Hematopoietic multipotent progenitor cell treated with erythropoietin and hydrocortisone succinate and interleukin-3 and kit ligand, for 4 days (in vitro differentiated cells): ENCODE results near the gene SERPINE2.

Experiments used
- DNase-seq: peaks from one replicate; pipeline ENCODE4 v3.0.0-alpha.2; 2015

SERPINE2 gene

DNA sequence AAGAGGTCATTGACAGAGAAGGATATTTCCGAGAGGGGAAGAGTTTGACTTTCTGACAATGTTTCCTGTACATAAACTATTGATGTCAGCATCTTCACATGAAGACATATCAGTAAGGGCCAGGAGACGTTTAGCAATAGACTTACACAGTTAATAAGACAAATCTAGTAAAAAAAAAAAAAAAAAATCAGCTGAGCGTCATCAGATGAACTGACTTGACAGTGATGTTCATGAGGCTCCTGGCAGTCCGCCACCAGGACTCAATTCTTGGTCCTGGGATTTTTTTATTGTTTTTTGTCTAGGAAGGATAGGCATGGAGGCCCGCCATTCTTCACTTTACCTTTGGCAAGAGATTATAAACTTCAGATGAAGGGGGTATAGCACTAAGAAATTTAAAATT lies 67.4 kb downstream of the SERPINE2 start:
- DNase-seq: no peak

DNA sequence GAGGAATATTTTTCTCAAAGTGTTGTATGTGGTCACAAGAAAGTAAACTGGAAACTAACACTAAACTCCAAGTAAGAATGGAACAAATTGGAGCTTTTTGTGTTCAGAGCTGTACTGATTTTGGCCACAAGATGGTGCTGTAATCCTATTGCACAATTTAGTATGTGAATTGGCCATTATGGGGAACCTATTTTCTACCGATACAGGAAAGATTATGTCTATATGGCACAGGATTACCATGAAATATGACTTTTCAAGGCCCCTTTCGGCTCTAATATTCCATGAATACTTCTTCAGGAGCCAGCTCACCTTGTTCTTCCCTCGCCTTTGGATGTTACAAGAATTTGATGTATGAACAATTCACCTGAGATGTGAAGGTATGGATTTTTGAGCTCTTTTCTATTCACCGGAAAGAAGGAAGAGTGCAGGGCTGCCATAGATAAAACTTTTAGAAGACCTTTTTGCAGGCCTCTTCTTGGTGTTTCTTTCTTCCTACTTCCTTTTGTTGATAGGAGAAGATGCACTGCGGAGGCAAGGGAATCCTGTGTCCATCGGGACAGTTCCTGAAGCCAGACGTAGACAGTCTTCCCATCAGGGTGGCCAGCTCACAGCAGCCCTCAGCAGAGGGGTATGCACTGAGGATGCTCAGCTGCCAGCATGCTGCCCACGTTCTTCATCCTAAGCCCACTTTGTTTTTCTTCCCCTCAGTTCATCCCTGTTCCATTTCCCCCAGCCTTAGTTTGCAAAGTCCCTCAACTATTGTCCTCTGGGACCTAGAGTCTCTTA lies 68.5 kb downstream of the SERPINE2 start:
- DNase-seq: peak; percentile 82

GRCh38 chr2:223969856-223970255 lies 69.2 kb downstream of the SERPINE2 start:
- DNase-seq: no peak

- DNase-seq: no peak
Observed at GRCh38 chr2:223969315-223969714, 69.8 kb downstream of the SERPINE2 start.

DNA sequence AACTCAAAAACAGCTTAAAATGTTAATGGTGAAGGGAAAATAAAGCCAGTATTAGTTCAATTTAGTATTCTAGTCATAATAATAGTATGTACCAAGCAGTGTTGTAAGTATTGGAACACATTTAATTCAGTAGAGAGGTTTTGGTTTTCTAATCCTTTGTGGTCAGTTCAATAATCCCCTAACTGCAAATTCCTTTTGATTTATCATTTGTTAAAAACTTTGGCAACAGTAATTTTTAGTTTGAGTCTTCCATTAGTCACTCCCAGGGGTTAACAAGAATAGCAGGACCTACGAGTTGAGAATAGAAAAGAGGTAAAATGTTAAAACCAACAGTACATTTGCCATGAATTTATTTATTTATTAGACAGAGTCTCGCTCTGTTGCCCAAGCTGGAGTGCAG lies 71.1 kb downstream of the SERPINE2 start:
- no peak for DNase-seq

GRCh38 chr2:223959688-223960087 lies 79.4 kb downstream of the SERPINE2 start:
- peak; percentile 38 for DNase-seq

- DNase-seq: peak; percentile 98
Observed at GRCh38 chr2:223957092-223957851, 81.8 kb downstream of the SERPINE2 start, which contains the start of gene MRPL44. TSS of gene MRPL44 (plus strand) at chr2:223957463. CDS start at chr2:223957473, 10 bp downstream.

- no peak for DNase-seq
Observed at GRCh38 chr2:223956300-223956699, 82.8 kb downstream of the SERPINE2 start.

GRCh38 chr2:223954401-223954800 lies 84.7 kb downstream of the SERPINE2 start:
- DNase-seq: no peak

DNA sequence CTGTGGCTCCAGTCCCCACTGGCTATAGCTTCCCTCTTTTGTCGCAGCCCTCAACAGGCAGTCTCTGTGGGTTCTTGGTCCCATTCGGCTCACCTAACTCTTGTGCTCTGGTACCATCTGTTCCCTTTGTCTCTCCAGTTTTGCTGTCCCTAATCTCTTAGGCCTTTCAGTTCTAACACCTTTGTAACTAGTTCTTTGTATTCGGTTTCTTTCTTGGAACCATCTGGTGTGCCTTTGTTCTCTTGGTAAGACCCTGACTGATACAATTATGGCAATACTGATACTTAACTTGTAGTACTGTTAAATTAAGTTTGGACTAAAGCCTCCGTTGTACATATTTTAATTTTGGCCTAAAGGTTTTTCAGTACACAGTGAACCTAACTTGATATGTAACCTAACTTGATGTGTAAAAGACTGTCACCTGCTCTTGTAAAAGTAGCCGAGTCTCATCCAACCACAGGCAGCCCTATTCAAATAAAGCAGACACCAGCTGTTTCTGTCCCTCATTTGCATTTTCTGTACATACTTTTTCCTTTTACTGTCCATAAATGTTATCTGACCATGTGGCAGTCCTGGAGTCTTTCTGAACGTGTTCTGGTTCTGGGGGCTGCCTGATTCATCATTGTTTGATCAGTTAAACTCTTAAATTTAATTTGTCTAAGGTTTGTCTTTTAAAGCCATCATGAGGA lies 86.7 kb downstream of the SERPINE2 start:
- DNase-seq: no peak

DNA sequence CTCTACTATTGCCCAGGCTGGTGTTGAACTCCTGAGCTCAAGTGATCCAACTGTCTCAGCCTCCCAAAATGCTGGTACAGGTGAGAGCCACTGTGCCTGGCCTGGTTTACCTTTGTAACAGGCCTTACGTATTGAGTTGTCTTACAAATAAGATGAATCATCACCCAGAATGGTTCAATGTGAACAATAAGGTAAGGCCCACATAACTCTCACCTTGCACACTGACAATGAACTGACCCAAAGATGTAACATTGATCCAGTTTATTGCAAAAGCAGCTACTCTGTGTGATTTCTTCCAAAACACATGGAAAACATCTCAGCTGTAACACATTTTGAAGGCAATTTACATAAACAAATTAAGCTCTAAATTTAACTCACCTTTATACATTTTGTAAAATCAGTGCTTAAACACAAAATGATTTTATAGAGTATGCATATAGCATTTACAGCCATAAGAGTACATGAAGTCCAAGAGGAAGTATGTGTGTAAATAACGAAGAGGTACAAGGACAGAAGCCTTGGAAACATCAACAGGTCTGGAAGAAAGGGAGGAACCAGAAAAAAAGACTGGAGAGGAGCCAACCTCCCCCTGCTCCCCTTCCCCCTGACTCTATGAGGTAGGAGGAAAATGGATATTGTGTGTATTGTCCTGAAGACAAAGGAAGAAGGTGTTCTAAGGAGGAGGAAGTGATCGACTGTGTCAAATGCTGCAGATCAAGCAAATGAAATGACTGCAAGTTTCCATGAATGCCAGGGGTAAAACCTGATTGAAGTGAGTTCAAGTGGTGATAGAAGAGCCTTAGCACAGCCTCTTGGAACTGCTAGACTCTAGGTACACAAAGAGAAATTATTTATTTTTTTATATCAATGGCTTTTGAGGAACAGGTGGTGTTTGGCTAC lies 88.4 kb downstream of the SERPINE2 start:
- no peak for DNase-seq

DNA sequence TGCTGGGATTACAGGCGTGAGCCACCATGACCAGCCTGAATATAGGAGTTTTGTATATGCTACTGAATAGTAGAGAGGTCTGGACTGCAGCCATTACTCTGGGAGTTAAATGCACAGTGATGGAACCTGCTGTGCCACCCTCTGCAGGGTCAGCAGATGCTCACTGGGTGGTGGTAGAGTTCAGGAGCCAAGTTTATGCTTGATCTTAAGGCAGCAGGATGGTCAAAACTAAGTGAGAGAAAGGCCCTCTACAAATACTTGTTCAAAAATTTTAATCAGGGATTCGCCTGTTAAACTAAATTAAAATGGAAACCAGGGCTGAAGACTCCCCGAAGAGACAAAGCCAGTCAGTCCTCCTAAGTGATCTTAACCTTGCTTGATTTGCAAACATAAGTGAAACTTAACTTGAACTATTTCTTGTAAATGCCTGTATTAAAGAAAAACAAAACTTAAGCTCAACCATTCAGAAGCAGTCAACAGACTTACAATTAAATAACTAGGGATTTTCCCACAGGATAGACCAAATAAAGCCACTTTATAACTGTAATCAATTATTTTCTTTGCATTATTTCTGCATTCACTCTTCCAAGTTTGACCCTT lies 89.7 kb downstream of the SERPINE2 start:
- peak; percentile 49 for DNase-seq

DNA sequence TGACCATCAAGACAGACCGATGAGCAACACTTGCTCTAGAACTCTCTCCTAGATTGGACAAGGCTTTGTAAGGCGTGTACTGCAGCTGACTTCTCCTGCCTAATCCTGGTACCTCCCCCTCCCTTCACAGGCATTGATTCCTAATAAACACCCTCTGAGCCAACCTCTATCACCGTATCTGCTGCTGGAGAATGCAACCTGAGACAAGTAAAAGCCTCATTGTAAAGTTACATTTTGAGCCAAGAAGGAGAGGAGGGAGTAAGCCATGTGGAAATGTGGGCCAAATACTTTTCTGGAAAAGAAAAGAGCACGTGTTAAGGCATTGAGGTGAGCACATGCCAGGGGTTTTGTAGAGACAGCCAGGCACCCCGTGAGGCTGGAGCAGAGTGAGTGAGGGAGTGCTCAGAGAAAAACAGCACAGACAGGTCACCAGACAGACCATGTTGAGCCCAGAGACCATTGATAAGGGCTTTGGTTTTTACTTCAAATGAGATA lies 91.3 kb downstream of the SERPINE2 start:
- no peak for DNase-seq

DNA sequence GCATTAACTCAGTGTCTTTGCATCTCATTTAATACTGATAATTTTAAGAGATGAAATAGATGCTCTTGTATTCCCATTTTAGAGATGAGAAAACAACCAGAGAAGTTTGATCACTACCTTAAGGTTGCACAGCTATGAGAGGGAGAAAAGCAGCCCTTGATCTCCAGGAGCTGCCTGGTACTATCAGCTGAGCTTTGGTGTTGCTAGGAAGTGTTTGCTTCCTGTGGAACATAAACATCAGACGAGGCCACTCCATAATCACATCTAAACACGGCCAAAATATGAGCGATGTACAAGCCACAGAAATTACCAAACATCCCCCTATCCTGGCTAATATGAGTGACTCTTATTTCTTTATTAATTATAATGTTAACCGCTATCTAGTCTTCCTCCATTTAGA lies 93.3 kb downstream of the SERPINE2 start:
- no peak for DNase-seq

- peak; percentile 95 for DNase-seq
Observed at GRCh38 chr2:223944703-223945531, 94.2 kb downstream of the SERPINE2 start, which contains the start of gene WDFY1. TSS of gene WDFY1 (minus strand) at chr2:223945335. CDS start at chr2:223945284, 51 bp downstream.

- DNase-seq: peak; percentile 61
Observed at GRCh38 chr2:223944166-223944702, 94.9 kb downstream of the SERPINE2 start.

GRCh38 chr2:223943561-223944008 lies 95.5 kb downstream of the SERPINE2 start:
- DNase-seq: no peak

- no peak for DNase-seq
Observed at GRCh38 chr2:223943135-223943534, 96.0 kb downstream of the SERPINE2 start.

DNA sequence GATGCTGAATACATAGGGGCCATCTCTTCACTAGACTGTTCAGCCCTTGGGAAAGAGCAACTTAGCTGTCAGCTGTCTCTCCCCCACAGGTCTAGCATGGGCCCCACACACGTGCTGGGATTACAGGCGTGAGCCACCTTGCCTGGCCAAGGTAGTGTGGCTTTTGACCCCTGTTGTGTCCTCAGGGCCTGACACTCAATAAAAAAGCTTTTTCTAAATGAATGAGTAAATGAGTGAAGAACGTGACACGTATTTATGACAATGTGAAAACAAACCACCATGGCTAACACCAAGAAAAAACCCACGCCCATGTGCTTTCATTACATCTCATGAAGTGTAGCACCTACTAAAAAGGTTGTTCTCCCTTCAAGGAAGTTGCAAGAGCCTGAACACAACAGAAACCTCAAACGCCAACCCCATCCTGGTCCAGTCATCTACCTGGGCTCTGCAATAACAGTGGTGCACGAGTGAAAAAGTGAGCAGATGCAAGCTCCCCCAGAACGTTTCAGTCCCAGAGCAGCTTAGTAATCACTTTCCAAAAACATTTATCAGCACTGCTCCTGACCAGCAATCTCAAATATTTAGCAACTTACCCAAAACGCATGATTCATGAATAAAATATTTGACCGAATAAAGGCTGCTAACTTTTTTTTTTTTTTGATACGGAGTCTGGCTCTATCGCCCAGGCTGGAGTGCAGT lies 97.4 kb downstream of the SERPINE2 start:
- DNase-seq: no peak

GRCh38 chr2:223939438-223939837 lies 99.6 kb downstream of the SERPINE2 start:
- peak; percentile 37 for DNase-seq
